ENCODE data around the gene MAB21L4. TPM values are rescaled to one million over a fixed set of nuclear protein-coding genes. Genes with fewer than 3 reads are reported as not detected.

The MAB21L4 gene
- total and polyA plus RNA-seq, 2 experiments from 2014 or later = not detected

- TF ChIP-seq ZNF462 (CRISPR knock-in tag; IDR thresholded peaks at IDR 0.05) (no peak), STAT1 (IDR thresholded peaks at IDR 0.05; ENCODE audit: unreplicated experiment) (no peak), ETS1 (IDR thresholded peaks at IDR 0.05) (no peak), ZNF331 (CRISPR knock-in tag; IDR thresholded peaks at IDR 0.05; ENCODE audit: low read depth) (no peak), EZH2 (IDR thresholded peaks at IDR 0.05; ENCODE audit: low read depth, unreplicated experiment) (no peak), JUNB (IDR thresholded peaks at IDR 0.05; ENCODE audit: unreplicated experiment) (no peak), NANOG (IDR thresholded peaks at IDR 0.05; ENCODE audit: borderline replicate concordance) (no peak), ZNF114 (CRISPR knock-in tag; IDR thresholded peaks at IDR 0.05) (no peak), CREB1 (CRISPR knock-in tag; IDR thresholded peaks at IDR 0.05; ENCODE audit: low read depth) (no peak), EZH2phosphoT487 (IDR thresholded peaks at IDR 0.05; ENCODE audit: unreplicated experiment) (no peak), CTCF (conservative IDR thresholded peaks at IDR 0.05; ENCODE audit: low read depth in 2 of 2) (no peak)
Measured at GRCh38 chr2:240903191-240904060, 7.5 kb upstream of the MAB21L4 start (continued).

All from GM23338 (cell line).